Glomerular visceral epithelial cell (primary cell): ENCODE data around the gene MATN4.

ENCODE experiments used
- DNase-seq: peaks from one replicate; pipeline ENCODE4 v3.0.0-alpha.2; 2016; ENCODE audit errors: extremely low spot score

The MATN4 gene

DNA sequence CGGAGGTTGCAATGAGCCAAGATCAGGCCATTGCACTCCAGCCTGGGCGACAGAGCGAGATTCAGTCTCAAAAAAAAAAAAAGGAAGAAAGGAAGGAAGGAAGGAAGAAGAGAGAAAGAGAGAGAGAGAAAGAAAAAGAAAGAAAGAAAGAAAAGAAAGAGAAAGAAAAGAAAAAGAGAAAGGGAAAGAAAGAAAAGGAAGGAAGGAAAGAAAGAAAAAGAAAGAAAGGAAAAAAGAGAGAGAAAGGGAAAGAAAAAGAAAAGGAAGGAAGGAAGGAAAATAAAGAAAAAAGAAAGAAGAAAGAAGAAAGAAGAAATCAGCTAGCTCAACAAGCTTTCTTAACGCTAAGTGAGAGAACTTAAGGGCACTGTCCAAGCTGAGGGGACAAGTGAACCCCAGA lies 7.6 kb upstream of the MATN4 start:
- DNase-seq = no peak

GRCh38 chr20:45313943-45314342 lies 5.8 kb upstream of the MATN4 start:
- DNase-seq = no peak

DNA sequence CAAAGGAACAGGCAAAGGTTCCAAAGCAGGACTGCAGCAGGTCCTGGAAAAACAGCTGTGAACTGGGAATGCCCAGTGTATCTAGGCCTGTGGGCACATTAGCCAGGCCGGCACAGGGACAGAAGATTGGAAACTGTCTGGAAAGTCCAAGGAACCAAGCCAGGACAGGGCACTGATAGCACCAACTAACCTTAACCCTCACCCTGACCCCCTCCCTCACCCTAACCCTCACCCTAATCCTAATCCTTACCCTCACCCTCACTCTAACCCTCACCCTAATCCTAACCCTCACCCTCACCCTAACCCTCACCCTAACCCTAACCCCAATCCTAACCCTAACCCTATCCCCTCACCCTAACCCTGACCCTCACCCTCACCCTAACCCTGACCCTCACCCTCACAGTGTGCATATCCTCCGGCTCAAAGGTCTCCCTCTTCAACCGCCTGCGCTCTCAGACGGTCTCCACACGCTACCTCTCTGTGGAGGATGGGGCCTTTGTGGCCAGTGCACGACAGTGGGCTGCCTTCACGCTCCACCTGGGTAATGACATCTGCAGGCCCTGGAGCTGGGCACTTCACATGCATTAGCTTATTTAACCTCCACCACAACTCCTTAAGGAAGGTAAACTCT lies 5.1 kb upstream of the MATN4 start:
- no peak for DNase-seq

DNA sequence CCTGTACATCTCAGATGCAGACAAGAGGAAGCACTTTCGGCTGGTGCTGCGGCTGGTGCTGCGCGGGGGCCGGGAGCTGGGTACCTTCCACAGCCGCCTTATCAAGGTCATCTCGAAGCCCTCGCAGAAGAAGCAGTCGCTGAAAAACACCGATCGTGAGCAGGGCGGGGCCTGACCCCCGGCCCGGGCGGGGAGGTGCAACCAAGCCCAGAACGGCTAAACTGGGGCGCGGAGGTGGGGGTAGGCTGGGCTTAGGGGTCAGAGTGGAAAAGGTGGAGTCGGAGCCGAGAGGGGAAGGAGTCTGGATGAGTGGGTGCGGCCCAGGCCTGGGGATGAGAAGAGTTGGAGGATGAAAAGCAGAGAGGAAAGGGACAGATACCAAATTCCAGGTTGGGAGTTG lies 4.1 kb upstream of the MATN4 start:
- no peak for DNase-seq

DNA sequence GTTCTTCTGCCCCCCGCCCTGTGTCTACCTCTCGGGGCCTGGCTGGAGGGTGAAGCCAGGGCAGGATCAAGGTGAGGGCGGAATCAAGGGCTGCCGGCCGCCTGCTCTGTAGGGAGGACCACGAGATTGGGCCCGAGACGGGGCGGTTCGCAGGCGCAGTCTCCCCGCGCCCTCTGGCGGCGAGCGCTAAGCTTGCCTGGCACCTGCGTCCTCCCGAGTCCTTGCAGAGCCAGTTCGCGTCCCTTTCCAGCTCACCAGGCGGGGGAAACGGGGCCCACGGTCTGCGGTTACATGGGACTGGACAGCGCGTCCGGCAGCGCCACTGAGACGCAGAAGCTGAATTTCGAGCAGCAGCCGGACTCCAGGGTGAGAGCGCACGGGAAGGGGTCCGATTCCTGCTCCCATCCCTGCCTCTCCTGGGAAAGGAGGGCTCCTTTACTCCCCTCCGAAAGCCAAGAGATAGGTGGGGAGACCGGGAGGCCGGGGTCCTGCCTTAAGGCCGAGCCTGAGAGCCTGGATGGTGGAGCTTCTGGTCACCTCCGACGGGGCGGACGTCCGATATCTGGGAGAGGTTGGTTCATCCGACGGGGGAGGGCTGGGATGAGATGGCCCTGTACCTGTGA lies 3.6 kb upstream of the MATN4 start:
- peak; percentile 53 for DNase-seq

- DNase-seq = no peak
Measured at GRCh38 chr20:45309075-45309474, 976 bp upstream of the MATN4 start.

GRCh38 chr20:45307076-45307640 lies 941 bp downstream of the MATN4 start:
- no peak for DNase-seq

DNA sequence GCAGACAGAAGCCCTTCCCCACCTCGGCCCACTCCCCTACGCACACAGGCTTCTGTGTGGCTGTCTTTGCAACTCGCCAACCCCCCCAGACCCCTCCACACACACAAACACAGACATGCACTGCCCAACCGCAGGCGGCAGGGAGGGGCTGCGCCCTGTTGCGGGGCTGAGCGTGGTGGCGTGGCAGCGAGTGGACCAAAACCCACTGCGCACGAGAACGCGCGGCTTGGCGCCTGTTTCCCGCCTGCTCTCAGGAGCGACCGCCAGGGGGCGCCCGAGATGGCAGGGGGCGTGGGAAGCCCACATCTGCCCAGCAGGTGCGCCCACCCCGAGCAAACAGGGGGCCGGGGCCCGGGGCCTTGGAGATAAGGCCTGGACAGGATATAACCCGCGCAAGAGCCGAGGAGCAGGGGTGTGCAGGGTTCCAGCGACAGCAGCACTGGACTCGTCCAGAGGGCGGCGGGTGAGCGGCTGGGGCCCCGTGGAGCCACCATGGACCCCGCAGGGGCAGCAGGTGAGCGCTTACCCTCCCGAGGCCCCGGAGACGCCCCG lies 1.6 kb downstream of the MATN4 start, which contains the start of gene RBPJL:
Gene RBPJL, plus strand, starts transcription at position 410 of the 552 bp plus-strand sequence. Its CDS starts 83 bp downstream, at position 493.
- DNase-seq = no peak

GRCh38 chr20:45305262-45305661 lies 2.8 kb downstream of the MATN4 start:
- no peak for DNase-seq

DNA sequence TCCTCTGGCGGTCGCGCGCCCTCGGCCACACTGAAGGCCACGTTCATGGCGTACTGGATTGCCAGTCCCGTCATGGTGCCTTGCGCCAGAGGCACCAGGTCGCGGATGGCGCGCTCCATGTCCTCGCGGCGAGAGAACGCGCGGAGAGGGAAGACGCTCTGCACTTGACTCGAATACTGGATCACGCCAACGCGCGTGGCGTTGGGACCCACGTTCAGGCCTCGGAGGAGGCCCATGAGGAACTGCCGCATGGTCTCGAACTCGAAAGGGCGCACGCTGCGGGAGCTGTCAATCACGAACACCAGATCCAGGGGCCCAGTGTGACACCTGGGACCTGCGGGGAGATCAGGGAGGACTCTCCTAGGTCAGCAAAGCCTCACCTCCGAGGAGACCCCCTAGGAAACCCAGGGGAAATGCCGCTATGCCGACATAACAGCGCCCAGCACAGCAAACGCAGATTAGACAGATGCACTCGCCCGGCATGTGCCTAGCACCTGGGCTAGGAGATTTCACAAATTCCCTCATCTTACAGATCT lies 3.6 kb downstream of the MATN4 start:
- no peak for DNase-seq

DNA sequence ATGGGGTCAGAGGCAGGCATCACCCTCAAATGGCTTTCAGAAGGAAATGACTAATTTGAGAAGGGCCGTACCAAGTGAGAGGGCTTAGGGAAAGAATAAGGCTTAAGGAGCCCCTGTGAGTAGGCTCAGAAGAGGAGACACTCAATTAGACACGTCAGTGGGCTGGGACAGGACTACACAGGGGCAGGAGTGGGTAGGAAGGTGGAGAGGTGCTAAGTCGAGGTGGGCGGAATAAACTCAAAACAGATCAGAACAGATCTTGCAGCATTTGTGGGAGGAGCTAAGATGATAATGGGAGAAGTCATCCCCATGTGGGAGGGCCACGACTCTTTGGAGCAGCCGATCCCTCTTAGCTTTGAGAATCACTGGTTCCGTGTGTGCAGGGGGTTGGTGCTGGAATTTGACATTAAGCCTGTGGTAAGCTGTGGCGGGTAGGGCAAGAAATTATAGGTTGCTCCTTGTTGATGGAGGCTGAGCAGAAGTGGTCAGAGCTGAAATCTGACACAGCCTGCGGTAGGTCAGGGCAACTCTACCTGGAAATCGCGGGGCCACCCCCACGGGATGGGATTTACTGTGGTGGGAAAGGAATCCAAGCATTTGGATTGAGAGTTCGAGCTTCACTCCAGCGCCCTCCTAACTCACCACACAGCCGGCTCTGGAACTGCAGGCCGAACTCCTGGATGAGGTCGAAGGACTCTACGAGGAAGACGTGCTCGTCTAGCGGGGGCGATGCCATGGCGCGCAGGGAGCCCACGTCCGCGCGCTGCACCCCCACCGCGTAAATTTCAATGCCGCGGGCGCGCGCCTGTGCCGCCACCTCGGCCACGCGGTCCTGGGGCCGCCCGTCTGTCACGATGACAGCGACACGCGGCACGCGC lies 4.3 kb downstream of the MATN4 start:
- no peak for DNase-seq

GRCh38 chr20:45301824-45302271 lies 6.3 kb downstream of the MATN4 start:
- no peak for DNase-seq

DNA sequence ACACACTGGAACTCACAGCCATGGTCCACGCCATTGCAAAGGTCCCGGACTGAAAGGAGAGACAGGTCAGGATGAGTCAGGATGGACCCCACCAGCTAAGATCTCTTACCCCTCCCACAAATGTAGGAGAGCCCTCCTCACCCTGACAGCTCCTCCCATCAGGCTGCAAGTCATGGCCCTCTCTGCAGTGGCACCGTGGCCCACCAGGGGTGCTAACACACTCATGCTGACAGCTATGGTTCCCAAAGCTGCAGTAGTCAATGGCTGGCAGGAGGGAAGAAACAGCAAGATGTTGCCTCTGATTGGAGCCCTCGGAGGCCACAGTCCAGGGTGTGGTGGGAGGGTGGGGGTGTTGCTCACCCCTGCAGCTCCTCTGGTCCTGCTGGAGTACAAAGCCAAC lies 7.1 kb downstream of the MATN4 start:
- peak; percentile 37 for DNase-seq

DNA sequence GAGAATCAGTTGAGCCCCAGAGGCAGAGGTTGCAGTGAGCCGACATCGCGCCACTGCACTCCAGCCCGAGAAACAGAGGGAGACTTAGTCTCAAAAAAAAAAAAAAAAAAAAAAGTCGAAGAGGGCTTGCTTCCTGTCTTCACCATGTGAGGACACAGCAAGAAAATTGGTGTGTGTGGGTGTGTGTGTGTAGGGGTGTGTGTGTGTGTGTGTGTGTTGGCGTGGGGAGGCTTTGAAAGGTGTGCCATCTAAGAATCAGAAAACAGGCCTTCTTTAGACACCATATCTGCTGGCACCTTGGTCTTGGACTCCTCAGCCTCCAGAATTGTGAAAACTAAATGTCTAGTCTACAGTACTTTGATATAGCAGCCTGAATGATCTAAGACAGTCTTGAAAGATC lies 8.3 kb downstream of the MATN4 start:
- no peak for DNase-seq

DNA sequence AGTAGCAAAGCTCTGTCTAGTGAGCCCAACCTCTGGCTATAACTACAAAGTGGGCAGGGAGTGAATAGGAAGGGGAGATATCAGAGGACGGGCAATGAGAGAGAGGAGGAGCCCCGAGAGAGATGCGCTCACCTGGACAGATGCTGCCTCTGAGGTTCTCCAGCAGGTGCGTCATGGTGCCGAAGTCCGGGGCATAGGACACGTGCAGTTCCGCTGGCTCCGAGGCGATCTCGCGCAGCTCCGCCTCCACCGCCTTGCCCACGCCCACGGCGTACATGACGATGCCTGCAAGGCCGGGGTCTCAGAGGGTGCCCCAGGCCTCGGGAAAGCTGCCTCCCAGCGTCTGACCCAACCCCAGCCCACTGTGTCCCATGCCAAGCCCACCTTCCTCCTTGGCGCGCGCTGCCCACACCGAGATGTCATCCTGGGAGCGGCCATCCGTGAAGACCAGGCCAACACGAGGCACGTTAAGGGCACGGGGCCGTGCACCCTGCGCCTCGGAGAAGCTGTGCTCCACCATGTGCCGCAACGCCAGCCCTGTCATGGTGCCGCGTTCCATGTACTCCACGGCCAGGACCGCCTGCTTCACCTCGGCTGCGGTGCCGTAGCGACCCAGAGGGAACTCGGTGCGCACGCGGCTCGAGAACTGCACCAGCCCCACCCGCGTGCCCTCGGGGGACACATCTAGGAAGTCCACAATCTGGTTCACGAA lies 10.2 kb downstream of the MATN4 start:
- no peak for DNase-seq

DNA sequence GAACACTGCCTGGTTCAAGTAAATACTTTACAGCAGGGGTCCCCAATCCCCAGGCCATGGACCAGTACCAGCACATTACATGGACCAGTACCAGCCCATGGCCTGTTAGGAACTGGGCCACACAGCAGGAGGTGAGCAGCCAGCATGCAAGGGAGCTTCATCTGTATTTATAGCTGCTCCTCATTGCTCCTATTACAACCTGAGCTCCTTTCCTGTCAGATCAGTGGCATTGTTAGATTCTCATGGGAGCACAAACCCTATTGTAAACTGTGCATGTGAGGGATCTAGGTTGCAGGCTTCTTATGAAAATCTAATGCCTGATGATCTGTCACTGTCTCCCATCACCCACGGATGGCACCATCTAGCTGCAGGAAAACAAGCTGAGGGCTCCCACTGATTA lies 13.4 kb downstream of the MATN4 start:
- no peak for DNase-seq

GRCh38 chr20:45294003-45294368 lies 14.1 kb downstream of the MATN4 start:
- no peak for DNase-seq

- DNase-seq = peak; percentile 82
Measured at GRCh38 chr20:45293041-45294002, 14.8 kb downstream of the MATN4 start.

DNA sequence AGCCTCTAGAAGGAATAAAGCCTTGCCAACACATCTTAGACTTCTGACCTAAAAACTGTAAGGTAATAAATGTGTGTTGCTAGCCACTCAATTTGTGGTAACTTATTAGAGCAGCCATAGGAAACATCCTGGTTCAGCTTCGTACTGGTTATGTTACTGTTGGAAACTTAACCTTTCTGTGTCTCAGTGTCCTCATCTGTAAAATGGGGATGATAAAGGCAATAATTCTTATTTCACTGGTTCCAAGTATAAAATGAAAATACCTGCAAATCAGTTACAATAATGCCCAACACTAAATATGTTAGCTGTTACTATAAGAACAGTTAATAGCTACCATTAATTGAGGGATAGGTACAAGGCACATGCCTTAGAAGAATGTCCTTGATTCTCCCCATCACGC lies 15.8 kb downstream of the MATN4 start:
- DNase-seq = no peak

GRCh38 chr20:45291526-45291925 lies 16.6 kb downstream of the MATN4 start:
- no peak for DNase-seq
